Cardiac fibroblast (primary cell): Measurements from ENCODE around the gene MON1A.
"Not testable (repeated sequence)": the region's sequence is repeated elsewhere in the genome, so short reads cannot be mapped to it uniquely, and the experiment has no call there.

Experiments used
- DNase-seq, 2 donors: peaks; one replicate each; pipeline versions ENCODE4 v3.0.0 to v3.0.0-alpha.2; 2010; ENCODE audit warnings: low read depth in 2 of 2
- H3K4me3 ChIP-seq, 2 donors: replicated peaks in 1 of 2; 1 replicate in 1 of 2; 2 replicates in 1 of 2; pipeline ENCODE4 v1.5.1; 2011; ENCODE audit warnings: low read depth in 2 of 2, low read length in 2 of 2, mild to moderate bottlenecking in 2 of 2, moderate library complexity in 1 of 2
- TF ChIP-seq, protein P1 (sequence below): IDR thresholded peaks from one replicate; pipeline ENCODE4 v1.5.1; 2011; ENCODE audit warnings: low read depth, mild to moderate bottlenecking, low read length, inconsistent platforms

Gene MON1A

DNA sequence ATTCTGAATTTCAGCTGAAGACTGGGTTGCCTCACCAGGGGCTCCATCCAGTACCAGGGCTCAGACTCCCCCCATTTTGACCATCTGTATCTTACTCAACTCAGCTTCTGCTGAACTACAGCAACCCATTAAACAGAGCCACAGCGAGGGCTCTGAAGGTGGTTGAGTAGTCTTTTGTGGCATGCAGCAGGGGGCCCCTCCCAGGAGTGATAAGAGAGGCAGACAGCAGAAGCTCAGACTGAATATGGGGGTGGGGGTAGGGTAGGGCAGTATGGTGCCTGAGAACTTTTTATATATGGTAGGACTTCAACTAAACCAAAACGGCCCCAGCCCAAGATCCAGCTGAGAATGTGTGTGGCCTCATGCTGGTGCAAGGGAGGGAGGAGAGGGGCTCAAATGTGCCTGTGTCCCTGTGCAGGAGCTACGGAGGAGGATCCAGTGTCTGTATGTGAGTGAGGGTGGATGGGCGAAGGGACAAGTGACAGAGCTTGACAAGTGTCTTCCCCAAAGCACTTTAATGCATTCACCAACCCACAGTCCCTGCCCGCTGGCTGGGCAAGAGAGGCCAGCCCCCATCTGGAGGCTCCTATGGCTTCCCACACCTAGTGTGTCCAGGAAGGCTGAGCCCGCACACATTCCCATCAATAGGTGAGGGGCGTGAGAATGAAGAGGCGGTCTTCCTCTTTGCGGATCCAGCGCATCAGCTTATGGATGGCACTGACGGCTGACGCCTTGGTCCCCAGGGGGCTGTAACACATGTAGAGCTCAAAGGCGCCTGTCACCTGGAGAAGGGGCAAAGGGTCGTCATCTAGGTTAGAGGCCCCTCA, 21.0 kb downstream of the MON1A start:
- H3K4me3 ChIP-seq = no peak overlapping the region
- DNase-seq = no peak
- TF ChIP-seq, protein P1, sequence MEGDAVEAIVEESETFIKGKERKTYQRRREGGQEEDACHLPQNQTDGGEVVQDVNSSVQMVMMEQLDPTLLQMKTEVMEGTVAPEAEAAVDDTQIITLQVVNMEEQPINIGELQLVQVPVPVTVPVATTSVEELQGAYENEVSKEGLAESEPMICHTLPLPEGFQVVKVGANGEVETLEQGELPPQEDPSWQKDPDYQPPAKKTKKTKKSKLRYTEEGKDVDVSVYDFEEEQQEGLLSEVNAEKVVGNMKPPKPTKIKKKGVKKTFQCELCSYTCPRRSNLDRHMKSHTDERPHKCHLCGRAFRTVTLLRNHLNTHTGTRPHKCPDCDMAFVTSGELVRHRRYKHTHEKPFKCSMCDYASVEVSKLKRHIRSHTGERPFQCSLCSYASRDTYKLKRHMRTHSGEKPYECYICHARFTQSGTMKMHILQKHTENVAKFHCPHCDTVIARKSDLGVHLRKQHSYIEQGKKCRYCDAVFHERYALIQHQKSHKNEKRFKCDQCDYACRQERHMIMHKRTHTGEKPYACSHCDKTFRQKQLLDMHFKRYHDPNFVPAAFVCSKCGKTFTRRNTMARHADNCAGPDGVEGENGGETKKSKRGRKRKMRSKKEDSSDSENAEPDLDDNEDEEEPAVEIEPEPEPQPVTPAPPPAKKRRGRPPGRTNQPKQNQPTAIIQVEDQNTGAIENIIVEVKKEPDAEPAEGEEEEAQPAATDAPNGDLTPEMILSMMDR = no peak

DNA sequence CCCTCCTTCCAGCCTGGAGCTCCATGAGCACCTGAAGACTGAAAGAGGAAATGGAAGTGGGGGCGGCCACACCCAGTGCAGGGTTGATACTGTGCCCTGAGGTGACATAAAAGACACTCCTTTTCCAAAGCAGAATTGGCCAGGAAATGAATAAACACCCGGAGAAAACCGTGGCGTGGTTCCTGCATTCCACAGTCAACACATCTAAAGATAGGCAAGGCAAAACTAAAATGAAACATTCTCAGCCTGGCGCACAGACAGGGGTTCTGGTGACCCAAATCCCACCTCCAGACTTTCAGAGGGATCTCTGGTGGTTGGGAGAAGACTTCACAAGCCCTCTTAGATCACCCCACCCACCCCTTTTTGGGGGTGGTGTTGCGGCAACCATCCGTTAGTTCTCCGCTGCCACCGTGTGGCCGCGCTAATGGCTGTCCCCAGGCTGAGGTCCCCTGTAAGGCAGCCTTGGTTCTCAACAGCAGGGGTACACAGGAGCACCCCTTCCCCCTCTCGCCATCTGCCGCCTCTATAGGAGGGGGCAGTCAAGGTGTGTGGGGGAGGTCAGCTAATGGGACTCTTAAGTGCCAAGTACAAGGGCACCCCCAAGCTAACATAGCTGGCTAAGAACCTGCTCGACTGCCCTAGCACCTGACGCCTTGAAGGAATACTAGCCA, 23.4 kb downstream of the MON1A start:
- peak; percentile 50 to 60 for DNase-seq
- TF ChIP-seq, protein P1 = peak; percentile 76
- H3K4me3 ChIP-seq = peak overlapping the region; percentile 1 to 16

DNA sequence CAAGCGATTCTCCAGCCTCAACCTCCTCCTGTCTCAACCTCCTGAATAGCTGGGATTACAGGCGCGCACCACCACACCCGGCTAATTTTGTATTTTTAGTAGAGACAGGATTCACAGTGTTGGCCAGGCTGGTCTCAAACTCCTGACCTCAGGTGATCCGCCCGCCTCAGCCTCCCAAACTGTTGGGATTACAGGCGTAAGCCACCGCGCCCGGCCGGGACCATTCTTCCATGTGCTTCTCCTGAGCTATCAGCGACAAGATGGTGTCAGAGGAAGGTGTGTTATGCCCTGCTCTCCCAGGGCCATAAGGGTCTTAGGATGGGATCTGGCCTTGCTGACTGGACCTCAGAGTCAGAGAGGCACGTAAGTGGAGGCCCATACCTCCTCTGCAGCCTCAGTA, 25.2 kb downstream of the MON1A start:
- not testable (repeated sequence) for H3K4me3 ChIP-seq, DNase-seq

DNA sequence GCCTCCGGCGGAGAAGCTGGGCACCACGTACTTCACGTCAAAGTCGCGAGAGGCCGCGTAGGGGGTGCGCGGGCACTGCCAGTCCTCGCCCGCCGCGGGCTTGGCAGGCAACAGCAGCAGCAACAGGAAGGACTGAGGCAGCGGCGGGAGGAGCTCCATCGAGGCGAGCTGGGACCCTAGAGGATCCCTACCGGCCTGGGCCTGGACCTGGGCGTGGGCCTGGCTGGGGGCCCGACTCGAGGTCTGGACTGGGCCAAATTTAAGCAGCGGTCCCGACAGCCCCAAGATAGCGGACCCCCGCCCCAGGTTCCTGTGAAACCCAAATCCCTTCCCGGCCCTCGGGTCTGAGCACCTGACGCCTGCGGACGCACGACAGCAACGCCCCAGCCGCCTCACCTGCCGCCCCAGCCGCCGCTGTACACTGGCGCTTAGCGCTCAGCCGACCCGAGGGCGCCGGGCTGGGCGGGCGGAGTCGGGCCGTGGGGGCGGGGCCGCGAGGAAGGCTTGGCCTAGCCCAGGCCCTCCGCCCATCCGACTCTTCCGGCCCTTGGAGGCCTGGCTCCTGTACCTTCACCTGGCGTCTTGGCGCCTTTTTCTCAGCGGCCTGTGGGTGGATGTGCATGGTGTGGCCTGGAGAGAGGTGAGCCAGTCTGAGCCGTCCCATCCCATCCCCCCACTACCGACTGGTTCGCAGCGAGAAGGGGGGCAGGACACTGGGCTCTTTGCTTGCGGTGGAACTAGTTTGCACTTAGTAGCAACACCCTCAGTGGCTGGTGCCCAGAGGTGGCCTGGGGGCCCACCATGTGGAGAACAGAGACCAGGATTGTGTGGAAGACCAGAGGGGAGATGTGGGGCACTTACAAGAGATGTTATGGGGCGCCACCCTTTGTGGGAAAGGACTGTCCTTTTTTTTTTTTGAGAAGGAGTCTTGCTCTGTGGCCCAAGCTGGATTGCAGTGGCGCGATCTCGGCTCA, 25.9 kb downstream of the MON1A start, which contains the start of gene MST1R:
MST1R (minus strand) TSS at position 423 of the 974 bp plus-strand sequence; CDS start at position 159, 264 bp downstream.
- TF ChIP-seq, protein P1 = no peak
- peak; percentile 11 to 30 for DNase-seq
- H3K4me3 ChIP-seq = peak within 1 kb of the TSS in 1 of 2 donors; percentile 32

DNA sequence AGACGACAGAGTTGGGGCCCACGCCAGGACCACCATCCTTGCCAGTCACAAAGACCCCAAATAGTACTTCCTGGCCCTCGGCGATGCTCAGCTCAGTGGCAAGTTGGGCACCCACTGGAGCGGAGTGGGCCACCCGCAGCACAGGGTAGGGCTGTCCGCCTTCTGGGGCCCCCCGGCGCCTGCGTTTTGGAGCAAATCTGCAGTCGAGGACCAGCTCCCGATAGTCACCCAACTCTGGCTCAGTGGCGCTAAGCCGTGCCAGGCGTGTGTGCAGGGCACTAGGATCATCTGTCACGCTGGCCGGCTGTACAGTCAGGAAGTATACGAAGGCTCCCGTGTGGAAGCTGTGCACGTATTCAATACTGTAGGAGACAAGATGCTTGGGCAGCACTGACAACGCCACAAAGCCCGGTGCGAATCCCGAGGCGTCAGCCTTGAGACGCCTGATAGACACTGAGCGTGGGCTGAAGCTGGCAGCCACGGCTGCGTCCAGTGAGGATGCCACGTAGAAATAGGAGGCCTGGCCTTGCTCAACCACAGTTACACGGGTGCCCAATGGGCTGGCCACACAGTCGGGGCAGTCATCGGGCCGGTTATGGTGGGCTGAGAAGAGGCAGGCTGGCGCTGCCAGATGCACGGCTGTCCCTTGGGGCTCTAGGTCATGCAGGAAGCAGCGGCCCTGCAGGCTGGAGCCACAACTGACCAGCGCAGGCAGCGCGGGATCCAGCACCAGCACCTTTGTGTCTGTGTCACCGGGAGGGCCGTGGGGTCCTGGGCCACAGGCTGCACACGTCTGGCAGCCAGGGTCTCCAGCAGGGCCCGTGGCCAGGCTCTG, 26.9 kb downstream of the MON1A start:
- TF ChIP-seq, protein P1 = no peak
- no peak for DNase-seq
- no peak overlapping the region for H3K4me3 ChIP-seq

DNA sequence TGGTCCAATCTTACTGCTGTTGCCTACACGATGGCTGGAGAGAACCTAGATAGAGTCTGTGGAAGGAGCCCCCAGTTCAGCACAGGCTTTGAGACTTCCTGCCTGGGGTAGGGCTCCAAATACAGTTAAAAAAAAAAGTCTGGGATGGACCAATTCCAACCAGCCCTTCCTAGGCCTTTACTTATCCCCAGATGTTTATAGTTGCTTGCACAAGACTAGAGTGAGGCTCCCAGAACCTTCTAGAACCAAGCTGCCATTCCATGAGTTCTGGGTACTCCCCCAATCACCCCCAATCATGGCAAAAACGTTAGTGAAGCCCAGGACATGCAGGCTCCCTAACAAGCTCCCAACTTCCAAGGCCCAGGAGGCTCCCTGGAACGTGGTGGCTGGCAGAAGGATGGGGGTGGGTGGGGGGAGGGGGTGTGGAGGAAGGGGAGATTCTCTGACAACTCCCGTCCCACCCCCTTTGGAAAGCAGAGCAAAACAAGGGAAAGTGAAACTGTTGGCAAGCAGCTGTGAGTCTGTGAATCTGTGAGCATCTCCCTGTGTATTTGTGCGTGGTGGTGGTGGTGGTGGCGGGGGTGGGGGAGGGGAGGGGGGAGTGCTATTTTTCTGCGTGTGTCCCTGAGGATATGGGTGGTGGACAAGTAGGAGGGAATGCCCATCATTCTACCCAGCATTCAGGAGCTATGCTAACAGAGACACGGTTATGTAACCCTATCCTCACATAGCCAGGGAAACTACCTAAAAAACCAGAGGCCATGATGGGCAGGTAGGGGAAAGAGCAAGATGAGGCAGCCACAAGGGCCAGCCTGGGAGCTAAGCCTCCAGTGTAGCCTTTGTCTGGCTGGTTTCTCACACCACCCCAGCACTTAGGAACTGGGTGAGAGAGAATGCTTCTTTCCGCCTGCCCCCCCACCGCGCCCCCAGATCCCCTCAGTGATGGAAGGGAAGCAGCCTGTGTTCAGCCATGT, 28.0 kb downstream of the MON1A start:
- no peak for DNase-seq
- H3K4me3 ChIP-seq = no peak overlapping the region
- TF ChIP-seq, protein P1 = no peak
